Panc1 (cell line): ENCODE data around the gene NKX1-2.

Source experiments
- POLR2AphosphoS5 ChIP-seq: IDR thresholded peaks from 2 replicates; pipeline ENCODE4 v1.6.1; 2012; ENCODE audit warnings: mild to moderate bottlenecking, low read depth, low read length, moderate library complexity
- SIN3A ChIP-seq: IDR thresholded peaks from 2 replicates; pipeline ENCODE4 v1.6.1; 2012; ENCODE audit warnings: low read depth, mild to moderate bottlenecking, low read length, moderate library complexity, borderline replicate concordance; ENCODE audit not compliant: insufficient read depth
- TCF7L2 ChIP-seq: IDR thresholded peaks from 2 replicates; pipeline ENCODE4 v1.6.1; 2011; ENCODE audit warnings: mild to moderate bottlenecking, low read depth, low read length, inconsistent platforms
- TF ChIP-seq, protein P1 (sequence below): fragments of 450-650 bp; IDR thresholded peaks from 2 replicates; pipeline ENCODE4 v1.5.1; 2017; ENCODE audit warnings: mild to moderate bottlenecking
- TF ChIP-seq, protein P2 (sequence below), 2 experiments: IDR thresholded peaks; 2 replicates each; pipeline ENCODE4 v1.6.1; 2011 to 2012; ENCODE audit warnings: low read depth in 2 of 2, control low read depth in 1 of 2, low read length in 1 of 2, mild to moderate bottlenecking in 1 of 2, moderate library complexity in 1 of 2; ENCODE audit not compliant: insufficient read depth in 1 of 2

DNA sequence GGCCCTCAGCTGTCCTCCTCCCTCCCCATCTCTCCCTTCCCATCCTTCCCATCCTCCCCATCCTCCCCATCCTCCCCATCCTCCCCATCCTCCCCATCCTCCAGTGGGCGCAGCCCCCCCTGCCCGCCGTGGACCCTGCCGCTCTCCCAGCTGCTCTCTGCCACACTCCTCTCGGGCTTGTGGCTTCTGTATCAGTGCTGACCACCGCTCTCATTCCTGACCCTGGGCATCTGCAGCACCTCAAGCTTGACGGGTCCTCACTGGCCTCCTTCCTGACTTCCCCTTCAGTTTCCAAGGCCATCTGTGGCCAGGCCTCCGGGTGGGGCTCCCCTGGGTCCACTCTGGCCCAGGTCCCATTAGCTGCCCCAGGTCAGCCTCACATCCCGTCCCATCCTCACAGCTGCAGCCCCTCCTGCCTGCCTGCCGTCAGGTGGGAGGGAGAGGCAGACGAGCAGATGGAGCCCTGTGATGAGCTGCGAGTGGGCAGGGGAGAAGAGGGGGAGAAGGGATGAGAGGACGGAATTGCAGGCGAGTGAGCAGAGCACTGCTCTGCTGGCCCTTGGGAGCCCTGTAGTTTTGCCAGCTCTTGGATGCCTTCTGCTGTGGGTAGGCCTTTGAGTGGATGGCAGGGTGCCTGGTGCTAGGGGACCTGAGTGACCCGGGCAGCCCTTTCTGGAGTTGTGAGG lies 47.5 kb upstream of the NKX1-2 start:
- TF ChIP-seq, protein P1, sequence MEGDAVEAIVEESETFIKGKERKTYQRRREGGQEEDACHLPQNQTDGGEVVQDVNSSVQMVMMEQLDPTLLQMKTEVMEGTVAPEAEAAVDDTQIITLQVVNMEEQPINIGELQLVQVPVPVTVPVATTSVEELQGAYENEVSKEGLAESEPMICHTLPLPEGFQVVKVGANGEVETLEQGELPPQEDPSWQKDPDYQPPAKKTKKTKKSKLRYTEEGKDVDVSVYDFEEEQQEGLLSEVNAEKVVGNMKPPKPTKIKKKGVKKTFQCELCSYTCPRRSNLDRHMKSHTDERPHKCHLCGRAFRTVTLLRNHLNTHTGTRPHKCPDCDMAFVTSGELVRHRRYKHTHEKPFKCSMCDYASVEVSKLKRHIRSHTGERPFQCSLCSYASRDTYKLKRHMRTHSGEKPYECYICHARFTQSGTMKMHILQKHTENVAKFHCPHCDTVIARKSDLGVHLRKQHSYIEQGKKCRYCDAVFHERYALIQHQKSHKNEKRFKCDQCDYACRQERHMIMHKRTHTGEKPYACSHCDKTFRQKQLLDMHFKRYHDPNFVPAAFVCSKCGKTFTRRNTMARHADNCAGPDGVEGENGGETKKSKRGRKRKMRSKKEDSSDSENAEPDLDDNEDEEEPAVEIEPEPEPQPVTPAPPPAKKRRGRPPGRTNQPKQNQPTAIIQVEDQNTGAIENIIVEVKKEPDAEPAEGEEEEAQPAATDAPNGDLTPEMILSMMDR, result no peak
- TF ChIP-seq SIN3A (no peak), POLR2AphosphoS5 (no peak), TCF7L2 (no peak)
- TF ChIP-seq, protein P2, sequence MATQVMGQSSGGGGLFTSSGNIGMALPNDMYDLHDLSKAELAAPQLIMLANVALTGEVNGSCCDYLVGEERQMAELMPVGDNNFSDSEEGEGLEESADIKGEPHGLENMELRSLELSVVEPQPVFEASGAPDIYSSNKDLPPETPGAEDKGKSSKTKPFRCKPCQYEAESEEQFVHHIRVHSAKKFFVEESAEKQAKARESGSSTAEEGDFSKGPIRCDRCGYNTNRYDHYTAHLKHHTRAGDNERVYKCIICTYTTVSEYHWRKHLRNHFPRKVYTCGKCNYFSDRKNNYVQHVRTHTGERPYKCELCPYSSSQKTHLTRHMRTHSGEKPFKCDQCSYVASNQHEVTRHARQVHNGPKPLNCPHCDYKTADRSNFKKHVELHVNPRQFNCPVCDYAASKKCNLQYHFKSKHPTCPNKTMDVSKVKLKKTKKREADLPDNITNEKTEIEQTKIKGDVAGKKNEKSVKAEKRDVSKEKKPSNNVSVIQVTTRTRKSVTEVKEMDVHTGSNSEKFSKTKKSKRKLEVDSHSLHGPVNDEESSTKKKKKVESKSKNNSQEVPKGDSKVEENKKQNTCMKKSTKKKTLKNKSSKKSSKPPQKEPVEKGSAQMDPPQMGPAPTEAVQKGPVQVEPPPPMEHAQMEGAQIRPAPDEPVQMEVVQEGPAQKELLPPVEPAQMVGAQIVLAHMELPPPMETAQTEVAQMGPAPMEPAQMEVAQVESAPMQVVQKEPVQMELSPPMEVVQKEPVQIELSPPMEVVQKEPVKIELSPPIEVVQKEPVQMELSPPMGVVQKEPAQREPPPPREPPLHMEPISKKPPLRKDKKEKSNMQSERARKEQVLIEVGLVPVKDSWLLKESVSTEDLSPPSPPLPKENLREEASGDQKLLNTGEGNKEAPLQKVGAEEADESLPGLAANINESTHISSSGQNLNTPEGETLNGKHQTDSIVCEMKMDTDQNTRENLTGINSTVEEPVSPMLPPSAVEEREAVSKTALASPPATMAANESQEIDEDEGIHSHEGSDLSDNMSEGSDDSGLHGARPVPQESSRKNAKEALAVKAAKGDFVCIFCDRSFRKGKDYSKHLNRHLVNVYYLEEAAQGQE (IDR thresholded peaks at IDR 0.05; ENCODE audit: insufficient read depth in 1 of 2, low read depth in 2 of 2, low read length in 1 of 2), result no peak
